ENCODE measurements around the gene TSSK3.
"Not testable (repeated sequence)": the region's sequence is repeated elsewhere in the genome, so short reads cannot be mapped to it uniquely, and the experiment has no call there.

TSSK3 gene

GRCh38 chr1:32339363-32339978 is 22.9 kb upstream of the TSSK3 start:
- no peak for DNase-seq

DNA sequence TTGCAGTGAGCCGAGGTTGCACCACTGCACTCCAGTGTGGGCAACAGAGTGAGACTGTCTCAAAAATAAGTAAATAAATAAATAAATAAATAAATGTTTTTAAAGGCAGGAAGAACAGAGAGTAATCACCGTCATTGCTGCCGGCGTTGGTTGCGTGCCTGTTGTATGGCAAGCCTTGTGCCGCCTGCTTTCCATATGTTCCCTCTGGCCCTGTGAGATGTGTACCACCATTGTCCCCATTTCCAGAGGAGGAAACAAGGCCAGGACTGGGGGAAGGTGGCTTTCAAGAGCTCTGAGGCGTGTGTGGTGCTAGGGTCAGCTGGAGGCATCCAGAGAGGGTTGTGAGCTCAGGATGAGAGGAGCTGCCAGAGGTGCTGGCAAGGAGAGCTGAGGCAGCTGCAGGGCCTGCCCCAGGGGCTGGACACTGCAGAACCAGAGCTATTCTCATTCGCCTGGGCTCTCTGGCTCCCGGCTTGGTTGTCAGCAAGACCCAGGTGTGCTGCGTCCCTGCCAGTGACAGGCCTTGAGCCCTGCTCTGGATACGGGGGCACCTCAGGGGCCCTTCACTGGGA is 21.1 kb upstream of the TSSK3 start:
- no peak for DNase-seq

GRCh38 chr1:32341971-32342370 is 20.4 kb upstream of the TSSK3 start:
- DNase-seq: no peak

DNA sequence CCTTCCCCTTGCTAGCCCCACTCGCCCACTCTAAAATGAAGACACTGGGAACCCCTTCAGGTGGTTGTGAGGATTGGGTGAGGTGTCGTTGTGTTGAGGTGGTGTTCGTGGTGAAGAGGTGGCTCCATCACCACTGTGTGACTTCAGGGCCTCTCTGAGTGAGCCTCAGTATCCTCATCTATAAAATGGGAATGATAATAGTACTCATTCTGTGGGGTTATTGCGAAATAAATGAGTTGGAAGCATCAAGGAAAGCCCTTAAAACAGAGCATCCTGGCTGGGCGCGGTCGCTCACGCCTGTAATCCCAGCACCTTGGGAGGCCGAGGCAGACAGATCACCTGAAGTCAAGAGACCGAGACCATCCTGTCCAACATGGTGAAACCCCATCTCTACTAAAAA is 19.6 kb upstream of the TSSK3 start:
- no peak for DNase-seq

- DNase-seq: no peak
These were observed 17.0 kb upstream of the TSSK3 start for GRCh38 chr1:32345289-32345827.

GRCh38 chr1:32346532-32347157 is 15.7 kb upstream of the TSSK3 start:
- DNase-seq: no peak

GRCh38 chr1:32349211-32349708 is 13.1 kb upstream of the TSSK3 start:
- DNase-seq: no peak

GRCh38 chr1:32350785-32351398 is 11.4 kb upstream of the TSSK3 start:
- peak; percentile 76 for DNase-seq

- peak; percentile 85 for DNase-seq
These were observed 10.7 kb upstream of the TSSK3 start for GRCh38 chr1:32351399-32352238.

GRCh38 chr1:32352239-32352745 is 10.0 kb upstream of the TSSK3 start:
- no peak for DNase-seq

DNA sequence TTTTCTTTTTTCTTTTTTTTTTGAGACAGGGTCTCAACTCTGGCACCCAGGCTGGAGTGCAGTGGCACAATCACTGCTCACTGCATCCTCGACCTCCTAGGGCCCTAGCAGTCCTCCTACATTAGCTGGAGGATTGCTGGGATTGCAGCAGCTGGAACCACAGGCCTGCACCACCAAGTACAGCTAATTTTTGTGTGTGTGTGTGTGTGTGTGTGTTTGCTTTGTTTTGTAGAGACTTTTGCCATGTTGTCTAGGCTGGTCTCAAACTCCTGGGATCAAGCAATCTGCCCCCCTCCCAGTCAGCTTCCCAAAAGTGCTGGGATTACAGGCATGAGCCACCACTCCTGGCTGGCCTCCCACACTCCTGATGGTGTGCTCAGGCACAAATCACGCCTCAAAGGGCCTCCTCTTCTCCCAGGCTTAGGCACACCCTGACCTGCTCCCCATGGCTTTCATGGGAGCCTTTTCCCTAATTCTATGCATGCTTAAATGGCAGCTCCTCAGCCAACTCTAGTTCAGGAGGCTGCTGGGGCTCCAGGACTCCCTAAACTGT is 9.4 kb upstream of the TSSK3 start:
- no peak for DNase-seq

DNA sequence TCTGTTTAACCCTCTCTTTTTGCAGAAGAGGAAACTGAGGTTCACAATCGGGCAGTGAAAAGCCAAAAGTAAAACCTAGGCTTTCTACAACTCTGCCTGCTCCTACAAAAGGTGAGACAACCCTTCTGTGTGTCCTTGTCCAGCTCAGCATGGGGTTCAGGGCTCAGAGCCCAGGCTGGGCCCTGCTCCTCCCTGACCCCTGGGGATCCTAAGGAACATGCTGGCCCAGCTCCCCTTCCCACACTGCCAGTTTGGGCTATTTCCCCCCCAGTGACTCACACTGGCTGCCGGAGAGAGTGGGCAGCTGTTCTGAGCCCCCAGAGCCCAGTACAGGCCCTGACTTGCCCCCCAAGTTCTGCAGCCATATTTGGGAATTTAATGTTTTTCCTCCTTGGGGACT is 8.9 kb upstream of the TSSK3 start:
- DNase-seq: no peak

GRCh38 chr1:32353886-32354570 is 8.3 kb upstream of the TSSK3 start:
- DNase-seq: no peak

DNA sequence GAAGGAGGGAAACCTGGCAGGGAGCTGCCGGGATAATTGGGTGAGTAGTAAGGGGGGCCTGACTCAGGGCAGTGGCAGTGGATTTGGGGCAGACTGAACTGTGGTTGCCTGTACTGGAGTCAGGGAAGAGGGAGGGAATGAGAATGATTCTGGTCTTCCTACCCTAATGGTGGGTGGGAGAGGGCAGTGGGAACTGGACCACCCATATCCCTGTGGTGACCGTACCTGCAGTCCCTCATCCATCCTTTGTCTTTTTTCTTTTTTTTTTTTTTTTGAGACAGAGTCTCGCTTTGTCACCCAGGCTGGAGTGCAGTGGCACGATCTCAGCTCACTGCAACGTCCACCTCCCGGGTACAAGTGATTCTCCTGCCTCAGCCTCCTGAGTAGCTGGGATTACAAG is 6.6 kb upstream of the TSSK3 start:
- not testable (repeated sequence) for DNase-seq

- no peak for DNase-seq
These were observed 5.9 kb upstream of the TSSK3 start for GRCh38 chr1:32356478-32356877.

- DNase-seq: no peak
These were observed 4.7 kb upstream of the TSSK3 start for GRCh38 chr1:32357614-32358013.

DNA sequence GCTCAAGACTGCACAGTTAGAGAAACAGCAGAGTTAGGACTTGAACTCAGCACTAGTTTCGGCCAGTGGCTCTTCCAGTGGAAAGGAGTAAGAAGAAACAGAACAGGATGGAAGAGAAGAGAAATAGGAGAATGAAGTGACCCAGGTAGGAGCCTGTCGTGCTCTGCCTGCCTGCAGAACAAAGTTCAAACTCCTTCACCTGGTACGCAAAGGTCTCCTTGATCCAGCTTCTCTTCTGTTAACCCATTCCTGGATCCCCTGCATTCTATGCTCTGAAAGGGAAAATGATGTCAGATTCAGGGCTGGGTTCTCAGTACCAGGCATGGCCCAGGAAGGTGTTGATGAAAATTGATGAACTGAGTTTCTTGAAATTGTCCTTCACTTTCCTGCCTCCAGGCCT is 3.9 kb upstream of the TSSK3 start:
- no peak for DNase-seq

GRCh38 chr1:32361308-32361673 is 1.0 kb upstream of the TSSK3 start:
- no peak for DNase-seq

- no peak for DNase-seq
These were observed 465 bp upstream of the TSSK3 start for GRCh38 chr1:32361674-32362473.

GRCh38 chr1:32363713-32364112 is 1.4 kb downstream of the TSSK3 start:
- no peak for DNase-seq

DNA sequence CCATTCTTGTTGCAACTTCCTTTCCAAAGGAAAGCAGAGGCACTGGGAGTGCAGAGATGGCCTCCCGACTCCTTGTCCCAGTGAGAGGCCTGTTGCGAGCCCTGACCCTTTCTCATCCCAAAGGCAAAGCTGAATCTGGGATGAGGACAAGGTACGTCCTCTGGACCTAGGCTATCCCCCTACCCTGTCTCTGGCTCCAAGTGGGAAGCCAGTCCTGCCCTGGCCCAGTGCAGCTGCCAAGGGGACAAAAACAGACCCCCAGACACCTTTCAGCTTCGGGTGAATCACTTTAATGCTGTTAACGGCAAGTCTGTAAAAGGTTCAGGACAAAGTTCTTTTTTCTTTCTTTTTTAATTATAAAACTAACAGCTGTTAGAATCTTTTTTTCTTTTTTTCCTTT is 2.5 kb downstream of the TSSK3 start:
- DNase-seq: no peak
